BE2C (cell line): ENCODE measurements around the gene TMC5.

Experiments used
- DNase-seq: peaks from one replicate; pipeline ENCODE4 v3.0.0-alpha.2; 2020
- H3K27me3 ChIP-seq: fragments of 250-450 bp; sonication (Bioruptor Pico); 2 replicates; pipeline ENCODE4 v1.5.1; 2020; ENCODE audit warnings: mild to moderate bottlenecking
- H3K36me3 ChIP-seq: fragments of 250-450 bp; sonication (Bioruptor Pico); 2 replicates; pipeline ENCODE4 v1.5.1; 2020; ENCODE audit warnings: mild to moderate bottlenecking
- H3K4me1 ChIP-seq: fragments of 250-450 bp; sonication (Bioruptor Pico); 2 replicates; pipeline ENCODE4 v1.5.1; 2020
- H3K4me3 ChIP-seq: 2 replicates; pipeline ENCODE4 v1.5.1; 2011; ENCODE audit warnings: low read depth, low read length
- H3K9me3 ChIP-seq: fragments of 250-450 bp; sonication (Bioruptor Pico); 2 replicates; pipeline ENCODE4 v1.5.1; 2020
- CTCF ChIP-seq: IDR thresholded peaks from 2 replicates; pipeline ENCODE4 v1.5.1; 2012; ENCODE audit warnings: mild to moderate bottlenecking, low read depth, low read length

The TMC5 gene

DNA sequence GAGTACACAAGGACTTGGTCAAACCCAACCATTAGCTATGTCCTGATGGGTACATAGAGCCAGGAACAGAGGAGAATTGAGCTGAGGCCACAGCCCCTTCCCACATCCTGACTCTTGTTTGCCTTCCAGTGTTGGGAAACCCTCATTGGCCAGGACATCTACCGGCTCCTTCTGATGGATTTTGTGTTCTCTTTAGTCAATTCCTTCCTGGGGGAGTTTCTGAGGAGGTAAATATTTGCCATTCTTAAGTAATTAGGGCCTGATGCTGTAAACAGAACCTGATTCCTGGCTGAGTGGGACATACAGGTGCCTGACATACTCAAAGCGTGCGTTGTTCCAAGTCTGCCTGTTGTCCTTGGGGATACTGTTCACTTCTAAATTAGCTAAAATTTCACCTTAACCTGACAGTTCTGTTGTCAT is 61.6 kb downstream of the TMC5 start:
- H3K4me1 ChIP-seq = no peaks in the 10 kb centered on the region
- H3K4me3 ChIP-seq = no peak overlapping the region
- no peak for DNase-seq
- H3K36me3 ChIP-seq = no peaks in the 10 kb centered on the region
- TF ChIP-seq CTCF = no peak
- H3K9me3 ChIP-seq = no peaks in the 10 kb centered on the region
- H3K27me3 ChIP-seq = no peaks in the 10 kb centered on the region

DNA sequence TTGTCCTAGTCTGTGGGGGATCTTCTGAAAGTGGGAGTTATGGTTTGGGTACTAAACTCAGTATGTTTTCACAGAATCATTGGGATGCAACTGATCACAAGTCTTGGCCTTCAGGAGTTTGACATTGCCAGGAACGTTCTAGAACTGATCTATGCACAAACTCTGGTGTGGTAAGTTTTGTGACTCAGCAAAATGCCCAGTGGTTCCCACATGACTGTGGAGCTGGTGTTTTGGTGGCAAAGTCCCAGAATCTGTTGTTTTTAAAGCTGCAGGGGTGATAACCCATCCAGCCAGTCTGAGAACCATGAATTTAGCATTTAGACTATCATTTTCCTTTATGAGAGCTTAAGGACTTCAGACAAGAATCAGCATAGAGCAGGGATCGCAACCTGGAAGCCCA is 63.6 kb downstream of the TMC5 start:
- DNase-seq = no peak
- no peaks in the 10 kb centered on the region for H3K4me1 ChIP-seq
- no peaks in the 10 kb centered on the region for H3K36me3 ChIP-seq
- no peaks in the 10 kb centered on the region for H3K27me3 ChIP-seq
- H3K4me3 ChIP-seq = no peak overlapping the region
- no peaks in the 10 kb centered on the region for H3K9me3 ChIP-seq
- no peak for TF ChIP-seq CTCF

DNA sequence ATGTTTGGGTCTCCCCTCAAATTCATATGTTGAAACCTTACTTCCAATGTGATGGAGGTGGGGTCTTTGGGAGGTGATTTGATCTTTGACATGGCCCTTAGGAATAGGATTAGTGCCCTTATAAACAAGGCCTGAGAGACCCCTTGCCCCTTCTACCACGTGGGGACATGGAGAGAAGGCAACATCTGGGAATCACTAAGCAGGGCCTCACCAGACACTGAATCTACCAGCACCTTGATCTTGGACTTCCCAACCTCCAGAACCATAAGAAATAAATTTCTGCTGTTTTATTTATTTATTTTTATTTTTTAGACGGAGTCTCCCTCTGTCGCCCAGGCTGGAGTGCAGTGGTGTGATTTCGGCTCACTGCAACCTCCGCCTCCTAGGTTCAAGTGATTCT is 64.1 kb downstream of the TMC5 start:
- TF ChIP-seq CTCF = no peak
- Histone ChIP-seq H3K4me3 (no peak overlapping the region), H3K36me3 (no peaks in the 10 kb centered on the region), H3K4me1 (no peaks in the 10 kb centered on the region), H3K27me3 (no peaks in the 10 kb centered on the region), H3K9me3 (no peaks in the 10 kb centered on the region)
- no peak for DNase-seq

DNA sequence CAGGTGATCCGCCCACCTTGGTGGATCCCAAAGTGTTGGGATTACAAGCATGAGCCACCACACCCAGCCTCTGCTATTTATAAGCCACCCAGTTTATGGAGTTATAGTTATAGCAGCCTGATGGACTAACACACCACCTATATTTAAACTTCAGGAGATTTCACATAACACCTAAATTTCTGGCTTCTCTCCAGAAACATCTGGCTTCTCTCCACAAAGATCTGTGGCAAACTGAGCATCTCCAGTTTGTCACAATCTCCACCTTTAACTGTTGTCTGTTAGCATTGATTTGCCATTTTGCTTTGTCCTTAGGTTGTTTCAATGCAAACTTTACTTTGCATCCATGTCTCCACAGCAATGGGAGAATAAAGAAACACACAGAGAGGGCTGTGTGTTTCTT is 64.6 kb downstream of the TMC5 start:
- no peak for TF ChIP-seq CTCF
- no peaks in the 10 kb centered on the region for H3K4me1 ChIP-seq
- DNase-seq = no peak
- no peaks in the 10 kb centered on the region for H3K9me3 ChIP-seq
- H3K27me3 ChIP-seq = no peaks in the 10 kb centered on the region
- no peaks in the 10 kb centered on the region for H3K36me3 ChIP-seq
- H3K4me3 ChIP-seq = no peak overlapping the region

- H3K4me3 ChIP-seq = no peak overlapping the region
- no peaks in the 10 kb centered on the region for H3K36me3 ChIP-seq
- DNase-seq = no peak
- H3K27me3 ChIP-seq = no peaks in the 10 kb centered on the region
- H3K9me3 ChIP-seq = no peaks in the 10 kb centered on the region
- no peak for TF ChIP-seq CTCF
- no peaks in the 10 kb centered on the region for H3K4me1 ChIP-seq
Measured at GRCh38 chr16:19484096-19484495, 66.4 kb downstream of the TMC5 start.

GRCh38 chr16:19485611-19486010 is 67.9 kb downstream of the TMC5 start:
- Histone ChIP-seq H3K36me3 (no peaks in the 10 kb centered on the region), H3K9me3 (no peaks in the 10 kb centered on the region), H3K27me3 (no peaks in the 10 kb centered on the region), H3K4me3 (no peak overlapping the region), H3K4me1 (no peaks in the 10 kb centered on the region)
- no peak for DNase-seq
- no peak for TF ChIP-seq CTCF
